Activated T-cell treated with anti-CD3 and anti-CD28 coated beads, Interleukin-2, amount 50 U/mL, for 72 hours (primary cell): Measurements from ENCODE around the gene STAC. TPM values are rescaled to one million over a fixed set of nuclear protein-coding genes. Genes with fewer than 3 reads are reported as not detected.
"Not testable (repeated sequence)": the region's sequence is repeated elsewhere in the genome, so short reads cannot be mapped to it uniquely, and the experiment has no call there.

Source experiments
- ATAC-seq, 2 donors: fragments of 150-1000 bp; cut with Tn5 transposase; replicated peaks in 1 of 2; 2 replicates each; pipeline ENCODE4 v1.10.0; 2021; ENCODE audit warnings: moderate library complexity in 2 of 2, mild to moderate bottlenecking in 1 of 2
- DNase-seq, 2 donors: peaks; one replicate each; pipeline ENCODE4 v3.0.0; 2021 to 2022; ENCODE audit warnings: mixed read lengths in 1 of 2
- H3K27ac Mint-ChIP-seq: one replicate; pipeline ENCODE4 v1.8.0; 2022; ENCODE audit warnings: mild to moderate bottlenecking, moderate library complexity, mixed read lengths
- H3K27me3 Mint-ChIP-seq: one replicate; pipeline ENCODE4 v1.8.0; 2022; ENCODE audit warnings: low read depth, mixed read lengths
- H3K36me3 Mint-ChIP-seq, 2 donors: one replicate each; pipeline ENCODE4 v1.8.0; 2022; ENCODE audit warnings: mixed read lengths in 2 of 2, mild to moderate bottlenecking in 1 of 2; ENCODE audit not compliant: insufficient read depth in 2 of 2
- H3K4me1 Mint-ChIP-seq: one replicate; pipeline ENCODE4 v1.8.0; 2022; ENCODE audit warnings: low read depth, mixed read lengths
- H3K4me3 Mint-ChIP-seq, 2 donors: one replicate each; pipeline ENCODE4 v1.8.0; 2022; ENCODE audit warnings: mild to moderate bottlenecking in 2 of 2, mixed read lengths in 2 of 2, moderate library complexity in 2 of 2
- H3K9me3 Mint-ChIP-seq, 2 donors: one replicate each; pipeline ENCODE4 v1.8.0; 2022; ENCODE audit warnings: mixed read lengths in 2 of 2
- total RNA-seq, 2 donors: library from RNA; stranded (reverse); gene quantifications; one replicate each; pipeline ENCODE4 v1.2.3, GENCODE V29; 2022

Gene STAC
- total RNA-seq, 2 donors from 2014 or later, result not detected

DNA sequence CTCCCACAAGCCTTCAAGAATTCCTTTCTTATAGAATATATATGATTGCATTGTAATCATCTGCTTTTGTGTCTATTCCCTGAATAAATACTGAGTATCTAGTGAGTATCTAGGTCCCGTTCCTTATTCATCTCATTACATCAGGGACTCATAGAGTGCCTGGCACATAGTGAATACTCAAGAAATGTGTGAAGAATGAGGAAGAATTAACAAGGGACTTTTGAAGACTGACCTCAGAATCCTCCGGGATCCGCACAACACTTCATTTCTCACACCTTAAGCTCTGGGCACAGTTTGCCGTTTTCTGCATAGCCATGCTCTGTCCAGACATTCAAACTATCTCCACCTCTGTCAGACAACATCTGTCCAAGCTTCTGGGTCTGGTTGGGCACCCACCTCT lies 108.8 kb downstream of the STAC start:
- ATAC-seq (no peak), DNase-seq (no peak)
- H3K9me3 Mint-ChIP-seq, result no peaks in the 10 kb centered on the region
- no peaks in the 10 kb centered on the region for H3K4me1 Mint-ChIP-seq
- no peak overlapping the region for H3K27ac Mint-ChIP-seq
- no peak overlapping the region for H3K4me3 Mint-ChIP-seq
- no peaks in the 10 kb centered on the region for H3K36me3 Mint-ChIP-seq
- H3K27me3 Mint-ChIP-seq, result no peaks in the 10 kb centered on the region

DNA sequence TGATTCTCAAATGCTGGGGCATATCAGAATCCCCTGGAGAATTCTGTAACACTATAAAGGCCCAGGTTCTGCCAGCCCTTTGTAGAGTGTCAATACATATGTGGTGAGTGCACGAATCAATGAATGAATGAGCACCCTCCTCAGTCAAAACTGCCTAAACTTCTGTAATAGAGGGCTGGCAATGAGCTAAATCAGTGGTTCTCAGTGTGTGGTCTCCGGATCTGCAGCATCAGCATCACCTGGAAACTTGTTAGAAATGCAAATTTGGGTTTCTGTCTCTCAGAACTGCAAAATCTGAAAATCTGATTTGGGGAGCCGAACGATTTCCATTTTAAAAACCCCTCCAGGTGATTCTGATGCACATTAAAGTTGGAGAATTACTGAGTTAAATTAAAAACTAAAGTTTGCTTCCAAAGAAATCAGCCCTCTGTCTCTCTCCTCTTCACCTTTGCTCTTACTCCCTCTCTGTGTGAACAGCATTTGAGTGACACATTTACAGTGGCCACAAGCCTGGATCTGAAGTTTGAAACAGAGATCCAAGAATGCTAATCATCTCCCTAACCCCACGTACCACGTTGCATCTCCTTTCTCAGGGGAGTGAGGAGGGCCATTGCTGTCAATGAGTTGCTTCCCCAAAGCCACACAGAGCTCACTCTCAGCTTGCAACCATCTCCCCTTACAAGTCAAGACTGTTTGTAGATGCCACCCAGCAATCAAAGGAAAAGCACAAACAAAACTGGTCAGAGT lies 109.5 kb downstream of the STAC start:
- DNase-seq, result no peak
- no peaks in the 10 kb centered on the region for H3K27me3 Mint-ChIP-seq
- H3K4me1 Mint-ChIP-seq, result no peaks in the 10 kb centered on the region
- no peak overlapping the region for H3K4me3 Mint-ChIP-seq
- H3K36me3 Mint-ChIP-seq, result no peaks in the 10 kb centered on the region
- H3K27ac Mint-ChIP-seq, result no peak overlapping the region
- no peaks in the 10 kb centered on the region for H3K9me3 Mint-ChIP-seq
- no peak for ATAC-seq

DNA sequence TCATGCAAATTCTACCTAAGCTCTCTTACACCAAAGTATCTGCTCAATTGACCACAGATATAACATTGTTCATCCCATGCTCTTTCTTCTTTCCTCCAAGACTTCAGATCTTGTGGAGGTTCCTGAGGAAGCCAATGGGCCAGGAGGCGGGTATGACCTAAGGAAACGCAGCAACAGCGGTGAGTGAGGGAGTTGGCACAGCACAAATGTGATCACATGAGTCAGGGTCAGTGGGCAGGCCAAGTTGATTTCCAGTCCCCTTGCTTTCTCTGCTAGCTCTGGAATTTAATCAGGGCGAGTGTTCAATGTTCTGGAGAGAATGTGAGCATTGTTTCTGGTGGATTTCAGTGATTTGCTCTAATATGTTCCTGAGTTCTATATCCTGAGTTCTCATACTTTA lies 112.7 kb downstream of the STAC start:
- Mint-ChIP-seq H3K4me1 (no peaks in the 10 kb centered on the region), H3K36me3 (no peaks in the 10 kb centered on the region), H3K27ac (no peak overlapping the region), H3K4me3 (no peak overlapping the region), H3K27me3 (no peaks in the 10 kb centered on the region), H3K9me3 (no peaks in the 10 kb centered on the region)
- no peak for ATAC-seq
- no peak for DNase-seq

DNA sequence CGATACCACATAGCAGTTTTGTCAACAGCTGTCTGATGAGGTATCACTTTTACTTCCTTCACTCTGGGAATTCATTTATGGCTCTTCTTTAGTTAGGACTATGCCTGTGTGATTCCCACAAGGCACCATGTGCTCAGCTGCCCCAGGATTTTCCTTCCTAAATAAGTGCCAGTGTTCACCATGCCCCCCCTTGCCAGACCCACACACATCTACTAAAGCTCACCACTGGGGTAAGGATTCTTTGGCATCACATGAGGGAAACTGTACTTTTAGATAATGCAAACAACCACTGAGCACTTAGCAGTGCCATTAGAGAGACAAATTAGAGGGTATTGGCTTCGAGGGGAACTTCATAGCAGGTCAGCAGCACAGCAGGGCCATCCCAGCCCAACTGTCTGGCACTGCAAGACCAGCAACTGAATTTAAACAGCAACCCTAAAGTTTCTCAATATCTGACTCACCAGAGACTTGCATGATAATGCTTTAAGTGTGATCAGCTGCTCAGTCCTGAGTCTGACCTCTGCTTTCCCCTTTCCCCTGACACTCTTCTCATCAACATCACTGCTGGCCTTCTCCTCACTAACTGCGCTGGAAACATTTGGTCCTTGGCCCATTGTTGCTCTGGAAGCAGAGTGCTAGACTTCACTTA lies 114.3 kb downstream of the STAC start:
- Mint-ChIP-seq H3K27me3 (no peaks in the 10 kb centered on the region), H3K4me1 (no peaks in the 10 kb centered on the region), H3K4me3 (no peak overlapping the region), H3K9me3 (no peaks in the 10 kb centered on the region), H3K27ac (no peak overlapping the region), H3K36me3 (no peaks in the 10 kb centered on the region)
- no peak for DNase-seq
- no peak for ATAC-seq

DNA sequence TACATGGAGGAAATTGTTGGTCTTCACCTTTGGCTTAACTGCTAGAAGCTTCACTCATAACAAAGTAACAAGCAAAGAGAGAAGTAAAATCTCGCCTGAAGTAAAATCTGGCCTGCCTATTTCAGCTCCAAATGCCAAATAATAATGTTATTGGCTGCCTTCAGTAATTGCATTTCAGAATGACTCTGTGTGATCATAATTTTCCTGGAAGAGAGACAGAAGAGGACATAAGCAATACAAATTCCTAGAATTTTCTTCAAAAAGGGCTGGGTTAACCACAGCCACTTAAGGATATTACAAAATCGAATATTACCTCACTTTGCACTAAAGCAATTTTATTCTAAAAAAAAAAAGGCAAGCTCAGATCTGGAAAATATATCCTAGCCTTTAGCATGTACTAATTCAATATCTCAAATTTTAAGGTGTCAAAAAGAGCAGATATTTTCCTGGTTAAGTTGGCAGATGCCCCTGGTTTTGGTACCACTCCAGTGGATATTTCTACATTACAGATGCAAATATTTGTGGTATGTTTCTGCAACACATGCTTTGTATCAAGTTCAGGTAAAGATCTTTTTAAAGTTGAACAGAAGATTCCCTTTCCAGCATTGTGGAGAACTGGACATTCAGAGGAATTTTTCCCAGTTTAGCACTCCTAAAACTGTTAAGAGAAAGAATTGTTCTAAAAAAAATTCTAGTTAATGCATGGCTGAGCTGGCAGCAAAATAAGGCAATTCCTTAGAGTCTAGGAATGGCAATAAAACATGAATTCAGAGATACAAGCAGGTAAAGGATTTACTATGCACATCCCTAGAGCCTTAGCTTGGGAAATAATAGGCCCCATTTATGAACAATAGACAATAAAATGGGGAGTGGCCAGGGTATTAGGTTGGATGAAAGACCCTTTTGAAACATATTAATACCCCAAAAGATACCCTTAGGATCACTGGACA lies 116.7 kb downstream of the STAC start:
- no peaks in the 10 kb centered on the region for H3K9me3 Mint-ChIP-seq
- no peaks in the 10 kb centered on the region for H3K27me3 Mint-ChIP-seq
- no peak overlapping the region for H3K27ac Mint-ChIP-seq
- no peak overlapping the region for H3K4me3 Mint-ChIP-seq
- no peak for ATAC-seq
- no peaks in the 10 kb centered on the region for H3K36me3 Mint-ChIP-seq
- DNase-seq, result no peak
- no peaks in the 10 kb centered on the region for H3K4me1 Mint-ChIP-seq

DNA sequence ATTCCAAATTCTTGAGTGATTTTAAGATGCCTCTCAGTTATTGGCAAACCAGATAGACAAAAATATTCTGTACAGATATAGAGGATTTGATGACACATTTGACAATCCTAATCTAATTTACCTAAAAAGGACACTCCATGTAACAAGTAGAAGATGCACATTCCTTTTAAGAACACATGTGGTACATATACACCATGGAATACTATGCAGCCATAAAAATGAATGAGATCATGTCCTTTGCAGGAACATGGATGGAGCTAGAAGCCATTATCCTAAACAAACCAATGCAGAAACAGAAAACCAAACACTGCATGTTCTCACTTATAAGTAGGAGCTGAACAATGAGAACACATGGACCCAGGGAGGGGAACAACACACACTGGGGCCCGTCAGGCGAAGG lies 119.7 kb downstream of the STAC start:
- not testable (repeated sequence) for H3K9me3 Mint-ChIP-seq, ATAC-seq, H3K4me1 Mint-ChIP-seq, H3K27ac Mint-ChIP-seq, DNase-seq, H3K4me3 Mint-ChIP-seq, H3K27me3 Mint-ChIP-seq, H3K36me3 Mint-ChIP-seq

DNA sequence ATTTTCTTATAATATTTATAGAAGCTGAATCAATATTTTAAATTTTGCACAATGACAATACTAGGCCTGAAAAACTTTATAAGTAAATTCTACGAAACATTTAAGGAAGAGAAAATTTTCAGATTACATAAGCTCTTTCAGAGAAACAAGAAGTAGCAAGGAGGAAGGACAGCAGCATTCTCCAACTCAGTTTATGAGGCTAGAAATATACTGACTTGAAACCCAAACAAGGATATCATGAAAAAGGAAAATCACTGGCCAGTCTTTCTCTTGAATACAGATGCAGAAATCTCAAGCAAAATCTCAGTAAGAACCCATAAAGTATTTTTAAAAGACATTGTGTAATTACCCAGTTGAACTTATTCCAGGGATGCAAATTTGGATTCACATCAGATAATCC lies 121.3 kb downstream of the STAC start:
- H3K9me3 Mint-ChIP-seq, result no peaks in the 10 kb centered on the region

DNA sequence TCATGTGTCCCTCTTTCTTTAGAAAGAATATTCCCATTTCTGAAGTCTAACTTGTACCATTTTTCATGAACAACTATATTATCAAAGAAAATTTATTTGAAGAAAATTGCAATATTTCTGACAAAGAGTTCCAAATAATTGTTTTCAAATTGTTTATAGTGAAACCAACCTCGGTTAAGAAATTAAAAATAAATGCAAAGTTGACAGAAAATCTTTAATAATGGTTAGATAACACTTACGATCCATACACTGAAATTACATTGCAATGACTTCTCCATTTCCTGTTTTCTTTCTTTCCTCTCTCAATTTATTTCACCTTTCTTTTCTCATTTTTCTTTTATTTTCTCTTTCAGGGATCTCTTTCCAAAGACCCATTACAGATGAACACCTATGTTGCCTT lies 125.1 kb downstream of the STAC start:
- H3K27ac Mint-ChIP-seq, result no peak overlapping the region
- DNase-seq (no peak), ATAC-seq (no peak)
- no peak overlapping the region for H3K4me3 Mint-ChIP-seq
- no peaks in the 10 kb centered on the region for H3K4me1 Mint-ChIP-seq
- H3K9me3 Mint-ChIP-seq, result peaks cover 0 to 10% of the 10 kb centered on the region in 2 donors
- no peaks in the 10 kb centered on the region for H3K27me3 Mint-ChIP-seq
- H3K36me3 Mint-ChIP-seq, result no peaks in the 10 kb centered on the region

More for the DNA sequence above, 121.3 kb downstream of the STAC start:
- no peak overlapping the region for H3K4me3 Mint-ChIP-seq
- no peaks in the 10 kb centered on the region for H3K36me3 Mint-ChIP-seq
- DNase-seq (no peak), ATAC-seq (no peak)
- no peaks in the 10 kb centered on the region for H3K27me3 Mint-ChIP-seq
- H3K27ac Mint-ChIP-seq, result no peak overlapping the region
- no peaks in the 10 kb centered on the region for H3K4me1 Mint-ChIP-seq

DNA sequence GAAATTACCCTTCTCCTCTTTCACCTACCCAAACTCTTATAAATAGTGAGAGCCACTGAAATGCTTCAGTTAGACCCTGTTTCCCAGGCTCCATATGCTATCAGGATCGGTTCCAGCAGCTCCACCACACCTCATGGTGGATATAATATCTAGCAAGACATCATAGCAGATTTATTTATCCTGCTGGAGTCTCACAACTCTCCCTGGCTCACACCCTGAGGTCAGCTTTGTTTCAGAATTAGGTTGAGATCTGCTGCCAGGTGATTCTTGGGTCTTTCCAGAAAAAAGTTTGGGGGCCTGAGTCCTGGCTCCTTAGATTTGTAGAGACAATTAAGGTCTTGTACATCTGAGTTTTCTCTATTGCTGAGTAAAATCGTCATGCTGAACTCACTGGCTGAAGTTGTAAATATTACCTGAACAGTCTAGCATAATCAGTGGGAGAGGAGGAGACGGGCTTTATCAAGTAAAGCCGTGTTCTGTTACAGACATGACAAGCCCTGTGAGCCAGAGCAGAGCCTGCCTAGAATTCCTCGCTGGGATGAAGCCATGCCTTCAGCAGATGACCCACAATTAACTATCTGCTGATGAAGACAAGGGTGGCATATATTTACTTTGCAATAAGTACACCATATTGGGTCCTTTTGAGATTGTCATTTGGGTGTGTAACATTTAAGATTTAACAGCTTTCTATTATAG lies 131.6 kb downstream of the STAC start:
- ATAC-seq (no peak), DNase-seq (no peak)
- no peak overlapping the region for H3K4me3 Mint-ChIP-seq
- H3K27me3 Mint-ChIP-seq, result no peaks in the 10 kb centered on the region
- no peaks in the 10 kb centered on the region for H3K36me3 Mint-ChIP-seq
- H3K9me3 Mint-ChIP-seq, result peaks cover 1 to 10% of the 10 kb centered on the region in 2 donors
- no peak overlapping the region for H3K27ac Mint-ChIP-seq
- no peaks in the 10 kb centered on the region for H3K4me1 Mint-ChIP-seq

DNA sequence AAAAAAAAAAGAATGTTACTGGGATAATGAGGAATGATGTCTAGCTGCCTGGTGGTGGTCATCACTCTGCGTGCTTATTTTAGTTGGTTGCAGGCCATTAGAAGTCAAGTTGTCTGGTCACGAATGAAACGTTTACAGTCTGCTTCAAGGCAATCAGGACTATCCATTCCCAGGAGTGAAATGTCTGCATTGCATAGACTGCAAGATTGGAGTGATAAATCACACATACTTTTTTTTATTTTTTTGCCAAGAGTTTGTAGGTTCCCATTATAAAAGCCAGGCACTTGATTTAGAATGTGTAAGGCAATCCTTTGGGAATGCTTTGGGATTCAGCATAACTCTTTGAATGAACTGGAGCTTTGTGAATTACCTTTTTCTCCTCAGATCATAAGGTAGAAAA lies 132.3 kb downstream of the STAC start:
- ATAC-seq, result no peak
- peaks cover 1 to 9% of the 10 kb centered on the region in 2 donors for H3K9me3 Mint-ChIP-seq
- H3K4me3 Mint-ChIP-seq, result no peak overlapping the region
- H3K4me1 Mint-ChIP-seq, result no peaks in the 10 kb centered on the region
- no peak overlapping the region for H3K27ac Mint-ChIP-seq
- no peak for DNase-seq
- no peaks in the 10 kb centered on the region for H3K36me3 Mint-ChIP-seq
- no peaks in the 10 kb centered on the region for H3K27me3 Mint-ChIP-seq

DNA sequence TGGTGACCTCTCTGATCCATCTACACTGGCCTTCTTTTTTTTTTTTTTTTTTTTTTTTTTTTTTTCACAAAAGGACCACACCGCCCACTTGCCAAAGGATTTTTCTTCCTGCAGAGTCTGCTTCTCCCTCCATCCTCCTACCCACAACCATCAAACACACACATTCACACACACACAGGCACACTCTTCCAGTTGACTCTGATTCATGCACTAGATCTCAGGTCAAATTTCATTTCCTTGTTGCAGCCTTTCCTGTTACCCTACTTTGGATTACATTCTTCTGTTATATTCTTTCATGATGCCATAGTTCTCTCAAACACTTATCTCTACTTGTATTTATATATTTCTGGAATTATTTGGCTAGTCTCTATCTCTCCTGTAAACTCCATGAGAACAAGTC lies 133.9 kb downstream of the STAC start:
- H3K27ac Mint-ChIP-seq, result no peak overlapping the region
- no peak for ATAC-seq
- no peaks in the 10 kb centered on the region for H3K36me3 Mint-ChIP-seq
- H3K27me3 Mint-ChIP-seq, result no peaks in the 10 kb centered on the region
- no peaks in the 10 kb centered on the region for H3K4me1 Mint-ChIP-seq
- H3K4me3 Mint-ChIP-seq, result no peak overlapping the region
- peaks cover 1 to 3% of the 10 kb centered on the region in 2 donors for H3K9me3 Mint-ChIP-seq
- DNase-seq, result no peak

DNA sequence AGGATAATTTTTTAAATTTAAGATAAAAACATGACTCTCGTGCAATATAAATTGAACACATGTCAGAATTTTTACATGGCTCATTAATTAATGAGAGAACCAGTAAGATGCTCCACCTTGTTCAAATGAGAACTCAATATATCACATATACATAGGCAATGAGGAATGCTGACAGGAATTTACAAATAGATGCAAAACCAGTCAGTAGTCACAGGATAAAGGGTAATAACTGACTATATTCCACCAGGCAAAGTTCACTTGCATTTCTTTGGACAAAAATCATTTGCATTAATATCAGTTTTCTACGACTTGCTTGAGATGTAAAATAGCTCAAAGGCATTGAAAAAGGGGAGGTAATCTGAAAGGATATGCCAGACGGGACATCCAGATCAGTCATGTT lies 139.4 kb downstream of the STAC start:
- no peak overlapping the region for H3K27ac Mint-ChIP-seq
- H3K27me3 Mint-ChIP-seq, result no peaks in the 10 kb centered on the region
- H3K9me3 Mint-ChIP-seq, result no peaks in the 10 kb centered on the region
- H3K4me1 Mint-ChIP-seq, result no peaks in the 10 kb centered on the region
- ATAC-seq, result no peak
- H3K4me3 Mint-ChIP-seq, result no peak overlapping the region
- DNase-seq, result no peak
- no peaks in the 10 kb centered on the region for H3K36me3 Mint-ChIP-seq
